ENCODE data around the gene NDUFB10. TPM values are rescaled to one million over a fixed set of nuclear protein-coding genes. Genes with fewer than 3 reads are reported as not detected.

The NDUFB10 gene
- total RNA-seq, 2 experiments from 2014 or later = 126 to 129 TPM

GRCh38 chr16:2003827-2004641 lies 44.7 kb downstream of the NDUFB10 start:
- ATAC-seq (peak; percentile 96), DNase-seq (peak; percentile 94)
- CTCF ChIA-PET = interaction anchor here (0.6 to 4.6 kb wide), 26 partner anchors 8 to 201 kb away, joined by 3 to 34 read pairs (median 3); partner anchors contain the start of genes GFER, NPW, NTHL1 and PKD1
- POLR2A ChIA-PET = interaction anchor here (0.7 to 1.9 kb wide), 10 partner anchors 11 to 248 kb away, joined by 3 to 7 read pairs (median 4); partner anchors contain the start of genes GFER, NDUFB10, NPW and RPS2
- no peak overlapping the region for H3K4me3 Mint-ChIP-seq
- no peaks in the 10 kb centered on the region for H3K9me3 Mint-ChIP-seq
- H3K4me1 Mint-ChIP-seq (ENCODE audit: low read depth) = peaks cover 37% of the 10 kb centered on the region
- no peak overlapping the region for H3K27ac Mint-ChIP-seq
- H3K36me3 Mint-ChIP-seq (ENCODE audit: low read depth) = peaks cover 43% of the 10 kb centered on the region
- H3K27me3 Mint-ChIP-seq = no peaks in the 10 kb centered on the region
- intact Hi-C loops (cut with micrococcal nuclease) = no loop called here
- peak; percentile 95 for TF ChIP-seq CTCF (IDR thresholded peaks at IDR 0.05)

- intact Hi-C loops (cut with micrococcal nuclease) = no loop called here
- POLR2A ChIA-PET = interaction anchor here (1.0 to 1.9 kb wide), 8 partner anchors 9 to 150 kb away, joined by 3 to 7 read pairs (median 5); partner anchors contain the start of genes GFER, NPW, RPS2 and TRAF7
- H3K9me3 Mint-ChIP-seq = no peaks in the 10 kb centered on the region
These were observed 45.6 kb downstream of the NDUFB10 start for GRCh38 chr16:2004795-2005517.

GRCh38 chr16:2005646-2006045 lies 46.3 kb downstream of the NDUFB10 start:
- H3K27me3 Mint-ChIP-seq = no peaks in the 10 kb centered on the region
- peaks cover 41% of the 10 kb centered on the region for H3K4me1 Mint-ChIP-seq (ENCODE audit: low read depth)
- DNase-seq (no peak), ATAC-seq (no peak)
- no peak overlapping the region for H3K4me3 Mint-ChIP-seq
- ChIA-PET POLR2A (interaction anchor here (1.0 to 1.5 kb wide), 6 partner anchors 10 to 149 kb away, joined by 3 to 6 read pairs (median 4); partner anchors contain the start of genes GFER, NPW, RPS2 and TRAF7), CTCF (interaction anchor here (1.8 to 4.6 kb wide), 4 partner anchors 13 to 135 kb away, joined by 8 to 34 read pairs (median 18); partner anchors contain the start of genes NTHL1 and TSC2)
- intact Hi-C loops (cut with micrococcal nuclease) = no loop called here
- no peak overlapping the region for H3K27ac Mint-ChIP-seq
- TF ChIP-seq CTCF (IDR thresholded peaks at IDR 0.05) = no peak
- H3K9me3 Mint-ChIP-seq = no peaks in the 10 kb centered on the region
- peaks cover 48% of the 10 kb centered on the region for H3K36me3 Mint-ChIP-seq (ENCODE audit: low read depth)

More at GRCh38 chr16:2004795-2005517, 45.6 kb downstream of the NDUFB10 start:
- Mint-ChIP-seq H3K36me3 (ENCODE audit: low read depth) (peaks cover 43% of the 10 kb centered on the region), H3K4me1 (ENCODE audit: low read depth) (peaks cover 37% of the 10 kb centered on the region), H3K4me3 (no peak overlapping the region), H3K27me3 (no peaks in the 10 kb centered on the region), H3K27ac (no peak overlapping the region)
- DNase-seq (no peak), ATAC-seq (no peak)
- CTCF ChIA-PET = interaction anchor here (1.0 to 4.6 kb wide), 12 partner anchors 9 to 167 kb away, joined by 3 to 34 read pairs (median 7); partner anchors contain the start of genes GFER, NTHL1, PKD1 and TSC2
- TF ChIP-seq CTCF (IDR thresholded peaks at IDR 0.05) = no peak

GRCh38 chr16:2006317-2006716 lies 47.0 kb downstream of the NDUFB10 start:
- no peak overlapping the region for H3K27ac Mint-ChIP-seq
- no peaks in the 10 kb centered on the region for H3K9me3 Mint-ChIP-seq
- TF ChIP-seq CTCF (IDR thresholded peaks at IDR 0.05) = no peak

More at GRCh38 chr16:2006317-2006716, 47.0 kb downstream of the NDUFB10 start:
- CTCF ChIA-PET = interaction anchor here (4.1 kb wide), 1 partner anchor 134 kb away, joined by 27 read pairs; no protein-coding TSS in a partner anchor
- peaks cover 41% of the 10 kb centered on the region for H3K4me1 Mint-ChIP-seq (ENCODE audit: low read depth)
- H3K4me3 Mint-ChIP-seq = peak overlapping the region; percentile 97
- POLR2A ChIA-PET = interaction anchor here (1.5 kb wide), 1 partner anchor 149 kb away, joined by 6 read pairs; the partner anchor contains the start of gene TRAF7
- peaks cover 43% of the 10 kb centered on the region for H3K36me3 Mint-ChIP-seq (ENCODE audit: low read depth)
- no peak for DNase-seq
- ATAC-seq = no peak
- intact Hi-C loops (cut with micrococcal nuclease) = no loop called here
- no peaks in the 10 kb centered on the region for H3K27me3 Mint-ChIP-seq

Measured in activated CD8-positive, alpha-beta T cell treated with anti-CD3 and anti-CD28 coated beads for 36 hours (primary cell).